ENCODE measurements around the gene FAM187B.

Gene FAM187B

DNA sequence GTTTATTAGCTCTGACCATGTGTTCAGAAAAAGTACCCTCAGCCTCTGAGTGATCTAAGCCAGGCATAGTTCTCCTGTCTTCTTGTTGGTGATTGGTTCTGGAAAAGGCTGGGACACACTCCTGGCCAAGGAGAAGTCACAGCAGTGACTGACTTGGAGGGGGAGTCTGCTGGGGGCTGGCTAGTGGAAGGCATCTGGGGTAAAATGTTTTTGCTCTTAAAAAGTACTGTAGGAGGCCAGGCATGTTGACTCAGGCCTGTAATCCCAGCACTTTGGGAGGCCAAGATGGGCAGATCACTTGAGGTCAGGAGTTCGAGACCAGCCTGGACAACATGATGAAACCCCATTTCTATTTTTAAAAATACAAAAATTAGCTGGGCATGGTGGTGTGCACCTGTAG is 21.7 kb downstream of the FAM187B start:
- POLR2A ChIA-PET, result no interaction called here
- Histone ChIP-seq H3K9me3 (ENCODE audit: control insufficient read depth, insufficient read depth, low read depth, low read length) (no peaks in the 10 kb centered on the region), H3K27ac (ENCODE audit: extremely low read depth, low read depth, low read length) (no peak overlapping the region), H3K4me1 (ENCODE audit: control insufficient read depth, insufficient read depth, low read length) (no peaks in the 10 kb centered on the region), H3K4me3 (ENCODE audit: low read depth, low read length) (no peak overlapping the region), H3K36me3 (ENCODE audit: control insufficient read depth in 2 of 2, insufficient read depth in 1 of 2, low read length in 2 of 2) (peaks cover 0 to 5% of the 10 kb centered on the region in 2 experiments; a peak in 1 of 3 replicates)
- TF ChIP-seq EGR2 (tag by site-specific recombination; IDR thresholded peaks at IDR 0.05; ENCODE audit: low read depth) (no peak), GLIS1 (tag by site-specific recombination; IDR thresholded peaks at IDR 0.05) (peak; percentile 61), ZNF416 (tag by site-specific recombination; IDR thresholded peaks at IDR 0.05) (no peak)
- TF ChIP-seq, protein P1, sequence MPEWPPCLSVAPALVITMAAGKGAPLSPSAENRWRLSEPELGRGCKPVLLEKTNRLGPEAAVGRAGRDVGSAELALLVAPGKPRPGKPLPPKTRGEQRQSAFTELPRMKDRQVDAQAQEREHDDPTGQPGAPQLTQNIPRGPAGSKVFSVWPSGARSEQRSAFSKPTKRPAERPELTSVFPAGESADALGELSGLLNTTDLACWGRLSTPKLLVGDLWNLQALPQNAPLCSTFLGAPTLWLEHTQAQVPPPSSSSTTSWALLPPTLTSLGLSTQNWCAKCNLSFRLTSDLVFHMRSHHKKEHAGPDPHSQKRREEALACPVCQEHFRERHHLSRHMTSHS (tag by site-specific recombination; IDR thresholded peaks at IDR 0.05), result no peak
- TF ChIP-seq, protein P2, sequence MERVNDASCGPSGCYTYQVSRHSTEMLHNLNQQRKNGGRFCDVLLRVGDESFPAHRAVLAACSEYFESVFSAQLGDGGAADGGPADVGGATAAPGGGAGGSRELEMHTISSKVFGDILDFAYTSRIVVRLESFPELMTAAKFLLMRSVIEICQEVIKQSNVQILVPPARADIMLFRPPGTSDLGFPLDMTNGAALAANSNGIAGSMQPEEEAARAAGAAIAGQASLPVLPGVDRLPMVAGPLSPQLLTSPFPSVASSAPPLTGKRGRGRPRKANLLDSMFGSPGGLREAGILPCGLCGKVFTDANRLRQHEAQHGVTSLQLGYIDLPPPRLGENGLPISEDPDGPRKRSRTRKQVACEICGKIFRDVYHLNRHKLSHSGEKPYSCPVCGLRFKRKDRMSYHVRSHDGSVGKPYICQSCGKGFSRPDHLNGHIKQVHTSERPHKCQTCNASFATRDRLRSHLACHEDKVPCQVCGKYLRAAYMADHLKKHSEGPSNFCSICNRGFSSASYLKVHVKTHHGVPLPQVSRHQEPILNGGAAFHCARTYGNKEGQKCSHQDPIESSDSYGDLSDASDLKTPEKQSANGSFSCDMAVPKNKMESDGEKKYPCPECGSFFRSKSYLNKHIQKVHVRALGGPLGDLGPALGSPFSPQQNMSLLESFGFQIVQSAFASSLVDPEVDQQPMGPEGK (tag by site-specific recombination; IDR thresholded peaks at IDR 0.05), result no peak
- CTCF ChIA-PET, result no interaction called here

DNA sequence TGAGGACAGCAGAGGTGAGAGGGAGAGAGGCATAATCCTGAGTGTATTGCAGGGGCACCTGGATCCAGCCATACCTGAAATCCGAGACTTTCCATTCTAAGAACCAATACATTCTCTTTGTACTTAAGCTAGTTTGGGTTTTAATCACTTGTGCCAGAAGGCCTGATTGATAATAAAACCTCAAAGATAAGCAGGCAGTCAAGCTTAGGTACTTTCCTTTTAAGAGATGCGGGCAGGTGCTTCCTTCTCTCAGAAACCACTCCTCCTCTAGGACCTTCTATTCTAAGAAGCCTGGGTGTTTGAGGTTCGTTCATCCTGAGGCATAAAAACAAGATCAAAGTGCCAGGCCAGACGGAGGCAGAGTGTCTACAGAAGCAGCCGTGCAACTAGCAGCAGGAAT is 22.2 kb downstream of the FAM187B start:
- POLR2A ChIA-PET, result no interaction called here
- TF ChIP-seq ZBTB21 (tag by site-specific recombination; IDR thresholded peaks at IDR 0.05) (no peak), ZNF174 (tag by site-specific recombination; IDR thresholded peaks at IDR 0.05) (peak; percentile 35; the same call in 1 of the 2 replicates), ZBTB17 (tag by site-specific recombination; IDR thresholded peaks at IDR 0.05) (no peak), ZNF211 (tag by site-specific recombination; IDR thresholded peaks at IDR 0.05; ENCODE audit: low read depth) (no peak), ZNF560 (tag by site-specific recombination; IDR thresholded peaks at IDR 0.05; ENCODE audit: borderline replicate concordance) (0 out of 2 replicates have a peak, but pooled peaks have one; percentile 3), ZSCAN16 (tag by site-specific recombination; IDR thresholded peaks at IDR 0.05) (no peak), ZNF184 (tag by site-specific recombination; IDR thresholded peaks at IDR 0.05) (no peak), SALL2 (tag by site-specific recombination; IDR thresholded peaks at IDR 0.05; ENCODE audit: borderline replicate concordance) (no peak), PRDM1 (tag by site-specific recombination; IDR thresholded peaks at IDR 0.05) (0 out of 2 replicates have a peak, but pooled peaks have one; percentile 5)
- TF ChIP-seq, protein P3, sequence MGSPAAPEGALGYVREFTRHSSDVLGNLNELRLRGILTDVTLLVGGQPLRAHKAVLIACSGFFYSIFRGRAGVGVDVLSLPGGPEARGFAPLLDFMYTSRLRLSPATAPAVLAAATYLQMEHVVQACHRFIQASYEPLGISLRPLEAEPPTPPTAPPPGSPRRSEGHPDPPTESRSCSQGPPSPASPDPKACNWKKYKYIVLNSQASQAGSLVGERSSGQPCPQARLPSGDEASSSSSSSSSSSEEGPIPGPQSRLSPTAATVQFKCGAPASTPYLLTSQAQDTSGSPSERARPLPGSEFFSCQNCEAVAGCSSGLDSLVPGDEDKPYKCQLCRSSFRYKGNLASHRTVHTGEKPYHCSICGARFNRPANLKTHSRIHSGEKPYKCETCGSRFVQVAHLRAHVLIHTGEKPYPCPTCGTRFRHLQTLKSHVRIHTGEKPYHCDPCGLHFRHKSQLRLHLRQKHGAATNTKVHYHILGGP (tag by site-specific recombination; IDR thresholded peaks at IDR 0.05), result no peak
- Histone ChIP-seq H3K9me3 (ENCODE audit: control insufficient read depth, insufficient read depth, low read depth, low read length) (no peaks in the 10 kb centered on the region), H3K36me3 (ENCODE audit: control insufficient read depth in 2 of 2, insufficient read depth in 1 of 2, low read length in 2 of 2) (peaks cover 0 to 5% of the 10 kb centered on the region in 2 experiments; a peak in 1 of 3 replicates), H3K4me1 (ENCODE audit: control insufficient read depth, insufficient read depth, low read length) (no peaks in the 10 kb centered on the region), H3K4me3 (ENCODE audit: low read depth, low read length) (no peak overlapping the region), H3K27ac (ENCODE audit: extremely low read depth, low read depth, low read length) (no peak overlapping the region)
- CTCF ChIA-PET, result interaction anchor here (0.6 to 1.2 kb wide), 3 partner anchors 22 to 52 kb away, joined by 3 read pairs; partner anchors contain the start of gene FXYD5

DNA sequence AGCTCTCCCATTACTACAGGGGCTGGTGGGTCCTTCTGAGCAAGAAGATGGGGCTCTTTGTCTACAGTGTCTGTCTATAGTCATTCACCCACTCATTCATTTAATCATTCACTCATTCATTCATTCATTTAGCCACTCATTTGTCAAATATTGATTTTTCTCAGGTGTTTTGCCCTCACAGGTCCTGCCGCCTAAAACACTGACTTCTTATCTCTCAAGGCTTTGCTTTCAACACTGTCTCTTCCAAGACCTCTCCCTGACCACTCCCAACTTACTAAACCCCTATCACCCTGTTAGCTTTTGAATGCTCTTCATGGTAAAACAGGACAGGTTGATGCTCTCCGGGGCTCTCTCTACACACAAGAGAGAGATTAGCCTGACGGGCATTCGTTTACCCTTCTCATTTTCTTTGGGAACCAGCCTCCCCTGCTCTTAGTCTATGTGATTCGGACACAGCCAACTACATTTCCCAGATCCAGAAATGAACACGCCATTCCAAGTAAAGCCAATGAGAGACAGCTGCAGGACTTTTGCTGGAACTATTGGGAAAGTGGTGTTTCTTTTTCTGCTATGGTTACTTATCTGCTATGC is 22.7 kb downstream of the FAM187B start:
- ChIA-PET CTCF (interaction anchor here (0.6 to 1.2 kb wide), 3 partner anchors 23 to 51 kb away, joined by 3 read pairs; partner anchors contain the start of gene FXYD5), POLR2A (no interaction called here)
- 0 out of 2 replicates have a peak, but pooled peaks have one; percentile 31 for TF ChIP-seq ZNF24 (tag by site-specific recombination; IDR thresholded peaks at IDR 0.05)
- TF ChIP-seq, protein P4, sequence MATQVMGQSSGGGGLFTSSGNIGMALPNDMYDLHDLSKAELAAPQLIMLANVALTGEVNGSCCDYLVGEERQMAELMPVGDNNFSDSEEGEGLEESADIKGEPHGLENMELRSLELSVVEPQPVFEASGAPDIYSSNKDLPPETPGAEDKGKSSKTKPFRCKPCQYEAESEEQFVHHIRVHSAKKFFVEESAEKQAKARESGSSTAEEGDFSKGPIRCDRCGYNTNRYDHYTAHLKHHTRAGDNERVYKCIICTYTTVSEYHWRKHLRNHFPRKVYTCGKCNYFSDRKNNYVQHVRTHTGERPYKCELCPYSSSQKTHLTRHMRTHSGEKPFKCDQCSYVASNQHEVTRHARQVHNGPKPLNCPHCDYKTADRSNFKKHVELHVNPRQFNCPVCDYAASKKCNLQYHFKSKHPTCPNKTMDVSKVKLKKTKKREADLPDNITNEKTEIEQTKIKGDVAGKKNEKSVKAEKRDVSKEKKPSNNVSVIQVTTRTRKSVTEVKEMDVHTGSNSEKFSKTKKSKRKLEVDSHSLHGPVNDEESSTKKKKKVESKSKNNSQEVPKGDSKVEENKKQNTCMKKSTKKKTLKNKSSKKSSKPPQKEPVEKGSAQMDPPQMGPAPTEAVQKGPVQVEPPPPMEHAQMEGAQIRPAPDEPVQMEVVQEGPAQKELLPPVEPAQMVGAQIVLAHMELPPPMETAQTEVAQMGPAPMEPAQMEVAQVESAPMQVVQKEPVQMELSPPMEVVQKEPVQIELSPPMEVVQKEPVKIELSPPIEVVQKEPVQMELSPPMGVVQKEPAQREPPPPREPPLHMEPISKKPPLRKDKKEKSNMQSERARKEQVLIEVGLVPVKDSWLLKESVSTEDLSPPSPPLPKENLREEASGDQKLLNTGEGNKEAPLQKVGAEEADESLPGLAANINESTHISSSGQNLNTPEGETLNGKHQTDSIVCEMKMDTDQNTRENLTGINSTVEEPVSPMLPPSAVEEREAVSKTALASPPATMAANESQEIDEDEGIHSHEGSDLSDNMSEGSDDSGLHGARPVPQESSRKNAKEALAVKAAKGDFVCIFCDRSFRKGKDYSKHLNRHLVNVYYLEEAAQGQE (tag by site-specific recombination; IDR thresholded peaks at IDR 0.05), result no peak
- Histone ChIP-seq H3K9me3 (ENCODE audit: control insufficient read depth, insufficient read depth, low read depth, low read length) (no peaks in the 10 kb centered on the region), H3K27ac (ENCODE audit: extremely low read depth, low read depth, low read length) (no peak overlapping the region), H3K4me3 (ENCODE audit: low read depth, low read length) (no peak overlapping the region), H3K36me3 (ENCODE audit: control insufficient read depth in 2 of 2, insufficient read depth in 1 of 2, low read length in 2 of 2) (peaks cover 0 to 5% of the 10 kb centered on the region in 2 experiments; a peak in 1 of 3 replicates), H3K4me1 (ENCODE audit: control insufficient read depth, insufficient read depth, low read length) (no peaks in the 10 kb centered on the region)
